GM18526 (cell line): ENCODE results near the gene HDGFL1.

Experiments used
- POLR2A ChIP-seq: IDR thresholded peaks from 3 replicates; pipeline ENCODE4 v1.6.1; 2011; ENCODE audit not compliant: insufficient read length; ENCODE audit errors: extremely low read depth

Gene HDGFL1

DNA sequence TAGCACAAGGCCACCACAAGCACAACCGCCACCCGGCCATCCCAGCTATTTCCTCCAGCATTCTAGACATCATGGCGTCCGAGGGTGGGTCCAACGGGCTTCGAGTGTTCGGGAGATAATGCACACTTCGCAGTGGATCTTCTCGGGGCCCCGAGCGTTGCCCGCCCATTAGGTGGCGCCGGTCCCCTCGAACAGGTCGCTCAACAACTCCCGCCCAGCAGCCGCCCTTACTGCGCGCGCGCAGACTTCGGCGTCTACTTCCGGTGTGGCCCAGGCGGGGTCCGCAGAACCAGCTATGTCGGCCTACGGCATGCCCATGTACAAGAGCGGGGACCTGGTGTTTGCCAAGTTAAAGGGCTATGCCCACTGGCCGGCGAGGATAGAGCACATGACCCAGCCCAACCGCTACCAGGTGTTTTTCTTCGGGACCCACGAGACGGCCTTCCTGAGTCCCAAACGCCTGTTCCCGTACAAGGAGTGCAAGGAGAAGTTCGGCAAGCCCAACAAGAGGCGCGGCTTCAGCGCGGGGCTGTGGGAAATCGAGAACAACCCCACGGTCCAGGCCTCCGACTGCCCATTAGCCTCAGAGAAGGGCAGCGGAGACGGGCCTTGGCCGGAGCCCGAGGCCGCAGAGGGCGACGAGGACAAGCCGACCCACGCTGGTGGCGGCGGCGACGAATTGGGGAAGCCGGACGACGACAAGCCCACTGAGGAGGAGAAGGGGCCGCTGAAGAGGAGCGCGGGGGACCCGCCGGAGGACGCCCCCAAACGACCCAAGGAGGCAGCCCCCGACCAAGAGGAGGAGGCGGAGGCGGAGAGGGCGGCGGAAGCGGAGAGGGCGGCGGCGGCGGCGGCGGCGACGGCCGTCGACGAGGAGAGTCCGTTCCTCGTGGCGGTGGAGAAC is at the start of gene HDGFL1:
TSS of gene HDGFL1 (plus strand) at position 286 of the 904 bp plus-strand sequence. CDS start at position 296, 10 bp downstream.
- no peak for TF ChIP-seq POLR2A

DNA sequence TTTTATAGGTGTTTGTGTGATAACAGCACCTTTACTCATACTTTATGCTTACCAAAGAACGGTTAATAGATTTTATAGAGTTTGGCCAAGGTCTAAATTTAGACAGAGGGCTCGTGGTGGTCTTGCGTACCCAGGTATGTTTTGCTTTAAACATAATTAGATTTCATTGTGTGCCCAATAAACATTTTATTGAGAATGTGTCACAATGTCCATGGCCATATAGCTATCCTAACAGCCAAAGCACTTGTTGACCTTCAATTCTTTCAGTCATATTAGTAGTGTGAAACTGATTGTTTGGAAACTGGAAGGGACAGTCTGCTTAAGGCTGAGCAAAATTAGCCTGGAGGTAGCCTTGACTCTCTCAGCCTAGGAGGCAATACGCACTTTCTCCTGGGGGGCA is 48.3 kb upstream of the HDGFL1 start:
- no peak for TF ChIP-seq POLR2A

DNA sequence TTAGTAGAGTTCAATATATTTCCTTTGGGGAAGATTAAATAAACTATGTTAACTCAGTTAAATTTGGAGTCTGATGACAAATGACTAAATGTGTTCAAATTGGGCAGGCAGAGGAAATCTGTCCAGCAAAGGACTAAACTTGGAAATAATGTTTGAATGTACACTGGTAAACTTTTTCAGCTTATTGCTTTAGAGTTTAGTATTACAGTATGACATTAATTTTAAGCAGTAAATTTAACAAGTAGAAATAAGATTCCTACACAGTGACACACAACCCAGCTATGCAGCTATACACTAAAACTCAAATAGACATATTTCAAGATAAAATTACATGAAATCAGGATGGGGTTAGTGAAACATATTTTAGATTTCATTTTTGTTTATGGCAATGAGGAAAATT is 42.6 kb upstream of the HDGFL1 start:
- no peak for TF ChIP-seq POLR2A

DNA sequence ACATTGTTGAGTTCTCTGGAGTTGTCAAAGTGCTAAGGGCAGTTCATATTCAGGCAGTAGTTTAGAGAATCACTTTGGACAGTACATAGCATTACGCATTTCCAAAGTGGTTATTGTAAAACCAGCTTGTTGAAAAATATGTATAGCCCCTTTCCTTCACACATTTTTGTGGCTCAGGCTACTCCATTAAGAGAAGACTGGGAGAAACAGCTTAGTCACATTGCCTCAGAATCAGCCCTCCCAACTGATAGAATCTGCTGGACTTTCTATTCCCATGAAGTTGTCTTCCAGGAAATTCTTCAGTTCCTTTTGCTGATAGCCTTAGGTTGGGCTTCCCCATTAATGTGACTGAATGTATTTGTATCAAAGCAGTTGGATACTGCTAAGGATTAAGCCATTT is 39.5 kb upstream of the HDGFL1 start:
- no peak for TF ChIP-seq POLR2A

DNA sequence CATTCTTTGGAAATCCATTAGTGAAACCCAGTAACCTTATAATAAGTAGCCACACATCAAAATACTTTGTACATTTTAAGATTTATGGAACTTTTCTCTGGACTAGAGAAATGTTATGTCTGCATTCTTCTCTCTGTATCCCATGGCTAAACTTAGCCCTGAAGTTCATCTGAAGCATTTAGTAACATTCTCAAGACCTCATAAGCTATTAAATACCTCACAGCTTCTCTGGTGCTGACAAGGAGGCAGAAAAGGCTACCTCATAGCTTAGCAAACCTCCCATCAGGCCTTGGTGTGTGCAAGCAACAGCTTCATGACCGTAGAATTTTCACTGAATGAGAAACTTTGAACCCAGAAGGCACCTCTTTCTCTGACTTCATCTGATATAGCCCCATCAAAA is 38.9 kb upstream of the HDGFL1 start:
- no peak for TF ChIP-seq POLR2A

DNA sequence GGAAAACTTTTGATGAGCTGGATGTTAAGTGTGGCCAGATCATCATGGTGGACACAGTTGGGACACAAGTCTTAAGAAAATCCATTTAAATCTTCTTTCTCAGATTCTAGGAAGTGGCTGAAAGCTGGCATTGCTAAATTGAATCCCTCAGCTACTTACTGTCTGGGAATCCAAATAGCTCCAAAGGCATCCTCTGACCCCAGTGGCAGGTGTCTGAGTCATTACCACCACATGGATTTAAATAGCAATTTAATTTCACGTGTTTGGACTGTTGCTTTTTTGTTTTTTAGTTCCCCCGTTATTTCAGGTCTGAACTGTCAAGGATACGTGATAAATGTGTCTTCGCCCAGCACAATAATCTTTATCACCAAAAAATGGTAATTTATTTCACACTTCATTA is 33.2 kb upstream of the HDGFL1 start:
- no peak for TF ChIP-seq POLR2A

DNA sequence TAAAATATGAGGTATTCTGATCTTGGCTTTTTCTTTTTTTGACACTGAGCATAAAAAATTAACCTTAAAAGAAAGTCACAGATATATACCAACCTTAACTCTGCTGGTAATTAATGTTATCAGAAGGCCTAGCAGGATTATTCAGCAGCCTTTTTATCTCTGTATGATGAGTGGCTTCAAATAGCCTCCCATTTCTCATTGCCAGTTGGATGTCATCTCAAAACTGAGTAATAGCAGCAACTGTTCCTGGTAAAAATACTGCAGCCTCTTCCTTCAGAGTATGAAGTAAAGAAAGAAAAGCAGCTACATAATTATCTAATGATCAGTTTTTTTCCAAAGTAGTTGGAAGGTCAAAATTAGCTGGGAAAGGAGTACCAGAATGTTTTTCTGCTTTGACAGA is 24.9 kb upstream of the HDGFL1 start:
- TF ChIP-seq POLR2A: no peak

DNA sequence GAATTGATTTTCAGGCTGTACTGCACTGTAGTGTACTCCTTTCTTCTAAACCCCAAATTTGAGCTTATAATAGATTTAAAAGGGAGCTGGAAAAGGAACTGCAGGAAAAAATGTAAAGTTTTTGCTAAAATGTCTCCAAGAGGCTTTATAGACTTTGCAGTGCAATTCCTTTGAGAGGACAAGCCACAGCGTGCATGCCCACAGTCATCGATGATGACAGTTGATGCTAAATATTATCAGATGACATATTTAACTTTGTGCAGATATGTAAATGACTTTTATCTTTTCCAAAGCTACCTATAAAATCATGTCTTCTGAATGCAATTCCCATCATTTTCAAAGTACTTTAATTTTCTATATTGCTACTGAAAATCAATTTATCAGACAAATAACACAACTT is 24.3 kb upstream of the HDGFL1 start:
- no peak for TF ChIP-seq POLR2A

DNA sequence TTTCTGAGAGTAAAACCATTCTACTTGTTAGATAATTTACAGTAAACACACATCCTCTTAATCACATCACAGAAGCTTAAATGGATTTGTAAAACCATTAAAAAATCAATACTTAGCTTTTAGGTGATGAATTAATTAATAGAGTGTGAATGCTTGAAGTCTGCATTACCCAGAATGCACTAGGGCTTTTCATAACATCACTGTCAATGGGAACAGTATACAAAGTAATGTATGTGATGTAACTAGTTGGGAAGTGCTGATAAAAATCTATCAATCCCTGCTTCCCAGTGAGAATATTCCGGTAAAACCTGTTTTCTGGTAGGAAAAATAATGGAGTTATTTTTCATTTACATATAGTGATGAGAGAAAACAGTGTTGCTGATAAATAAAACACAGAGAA is 23.1 kb upstream of the HDGFL1 start:
- TF ChIP-seq POLR2A: no peak

DNA sequence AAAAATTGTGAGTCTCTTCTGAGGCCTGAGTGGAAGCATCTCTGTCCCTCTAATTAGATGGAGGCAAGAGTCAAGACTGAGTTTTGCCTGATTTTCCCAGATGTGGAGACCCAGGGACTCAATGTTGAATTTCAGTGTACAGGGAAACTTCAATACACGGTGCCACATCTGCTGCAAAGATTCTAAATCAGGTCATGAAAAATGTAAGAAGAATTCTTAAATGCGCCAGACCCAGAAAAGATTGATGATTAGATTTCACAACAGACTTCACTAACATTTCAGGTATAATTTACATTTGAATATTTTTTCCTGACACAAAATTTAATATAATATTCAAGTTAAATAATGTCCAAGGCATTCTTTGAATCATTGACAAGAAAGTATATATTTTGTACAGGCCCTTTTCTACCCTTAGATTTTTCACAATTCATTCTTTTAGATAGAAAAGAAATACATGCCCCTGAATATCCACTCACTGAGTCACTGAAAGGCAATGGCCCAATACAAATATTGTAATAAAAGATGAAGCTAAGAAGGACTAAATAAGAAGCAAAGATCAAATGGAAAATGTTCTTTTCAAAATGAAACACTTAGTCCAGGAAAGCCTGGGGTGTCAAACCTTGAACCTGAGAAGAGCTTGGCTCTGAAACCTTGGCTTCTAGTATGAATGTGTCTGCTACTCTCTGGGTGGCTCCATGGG is 18.2 kb upstream of the HDGFL1 start:
- no peak for TF ChIP-seq POLR2A

DNA sequence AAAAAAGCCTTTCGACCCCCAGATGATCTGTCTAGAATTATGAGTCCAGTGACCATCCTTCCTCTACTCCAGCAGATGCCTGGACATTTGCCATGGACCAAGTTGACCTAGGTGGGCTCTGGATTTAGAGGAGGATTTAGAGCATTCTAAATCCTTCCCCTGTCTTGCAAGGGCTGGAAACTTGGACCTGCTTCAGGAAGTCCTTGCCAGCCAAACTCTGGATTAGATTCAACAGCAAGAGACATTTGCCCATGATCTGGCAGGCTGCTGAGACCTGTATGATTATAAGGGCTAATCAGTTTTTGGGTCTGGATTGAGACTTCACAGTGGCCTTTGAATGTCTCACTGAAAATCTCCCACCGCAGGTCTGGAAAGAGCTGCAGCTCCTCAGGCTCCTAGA is 13.1 kb upstream of the HDGFL1 start:
- TF ChIP-seq POLR2A: no peak

DNA sequence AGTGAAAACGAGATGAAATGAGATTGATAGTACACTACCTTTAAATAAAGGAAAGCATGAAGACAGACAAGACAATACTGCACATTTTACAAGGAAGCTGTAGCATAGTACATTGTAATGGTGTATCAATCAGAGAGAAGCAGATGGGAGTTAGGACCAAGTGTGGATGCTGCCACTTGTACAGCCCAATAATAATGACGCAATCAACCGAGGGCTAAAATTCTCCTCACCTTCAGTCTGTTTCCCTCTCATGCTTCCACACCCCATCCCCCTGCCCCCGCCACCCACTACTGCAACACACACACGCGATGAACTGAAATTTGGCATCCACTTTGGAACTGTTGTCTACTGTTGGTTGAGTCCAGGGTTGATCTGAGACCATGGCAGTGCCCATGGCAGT is 12.4 kb upstream of the HDGFL1 start:
- TF ChIP-seq POLR2A: no peak

DNA sequence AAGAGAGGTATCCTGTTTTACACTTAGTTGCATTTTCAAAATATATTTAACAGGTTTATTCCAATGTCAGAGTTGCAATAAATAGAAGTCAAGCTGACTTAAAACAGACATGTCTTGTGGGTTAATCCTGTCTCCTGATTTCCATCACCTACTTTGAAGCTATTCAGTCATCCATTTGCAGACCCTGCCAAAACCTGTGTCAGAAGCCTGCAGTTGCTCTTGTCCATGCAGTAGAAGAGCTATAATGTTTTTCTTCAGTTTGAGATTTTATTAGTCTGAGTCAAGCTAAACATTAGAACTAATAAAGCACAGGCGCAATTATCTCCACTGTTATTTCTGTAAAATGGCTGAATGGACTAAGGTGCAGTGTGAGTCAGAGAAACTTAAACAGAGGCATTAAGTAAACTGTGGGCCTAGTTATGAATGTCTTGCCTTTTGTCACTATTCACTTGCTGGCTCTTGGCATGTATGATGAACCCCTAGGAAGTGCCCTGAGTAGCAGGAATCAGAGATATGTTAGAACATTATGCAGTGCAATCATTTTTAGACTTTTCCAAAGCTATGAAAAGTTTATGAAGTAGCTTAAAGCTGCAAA is 11.0 kb upstream of the HDGFL1 start:
- no peak for TF ChIP-seq POLR2A

DNA sequence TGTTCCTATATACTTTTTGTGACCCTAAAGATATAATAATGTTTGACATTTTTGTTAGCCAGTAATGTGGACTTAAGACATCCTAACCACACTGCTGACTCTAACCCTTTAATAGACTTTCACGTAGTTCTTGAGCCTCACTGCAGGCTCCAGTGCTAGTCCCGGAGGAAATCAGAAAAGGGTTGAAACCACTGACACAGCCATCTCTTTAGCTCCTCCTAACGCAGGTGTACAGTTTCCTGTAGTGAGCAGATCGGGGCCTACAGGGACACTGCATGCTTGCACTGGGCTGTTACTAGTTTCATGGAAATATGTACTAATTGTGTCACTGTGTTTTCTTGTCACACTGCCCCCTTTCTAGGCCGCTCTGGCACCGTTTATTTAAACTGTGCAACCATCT is 512 bp upstream of the HDGFL1 start:
- no peak for TF ChIP-seq POLR2A

DNA sequence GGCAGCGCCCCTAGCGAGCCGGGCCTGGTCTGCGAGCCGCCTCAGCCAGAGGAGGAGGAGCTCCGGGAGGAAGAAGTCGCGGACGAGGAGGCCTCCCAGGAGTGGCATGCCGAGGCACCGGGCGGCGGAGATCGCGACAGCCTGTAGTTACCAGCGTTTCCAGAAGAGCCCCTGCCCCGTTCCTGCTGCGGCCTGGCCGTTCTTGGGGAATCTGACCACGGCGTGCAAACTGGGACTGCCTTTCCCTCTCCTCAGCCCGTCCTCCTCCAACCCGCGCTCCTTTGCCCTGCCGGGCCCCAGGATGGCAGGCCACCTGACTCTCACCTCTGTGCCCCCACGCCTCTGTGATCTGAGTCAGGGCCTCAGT is 802 bp downstream of the HDGFL1 start:
- TF ChIP-seq POLR2A: no peak

DNA sequence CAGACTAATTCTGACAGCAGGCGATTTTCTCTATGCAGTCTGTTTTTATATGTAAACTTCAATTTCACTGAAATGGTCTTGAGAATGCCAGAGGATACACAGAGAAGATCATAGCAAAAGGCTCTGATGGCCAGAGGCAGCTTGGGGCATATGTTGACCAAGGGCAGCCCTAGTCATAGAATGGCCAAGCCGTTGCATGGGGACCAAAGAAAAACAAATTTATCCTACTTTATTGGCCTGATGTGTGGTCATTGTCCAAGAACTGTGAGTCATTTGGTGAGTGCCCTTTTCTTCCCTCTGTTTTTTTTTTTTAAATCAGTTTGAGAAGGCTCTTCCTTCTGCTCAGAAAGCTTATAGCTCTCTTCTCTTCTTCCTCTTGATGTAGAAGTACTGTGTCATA is 5.8 kb downstream of the HDGFL1 start:
- no peak for TF ChIP-seq POLR2A

DNA sequence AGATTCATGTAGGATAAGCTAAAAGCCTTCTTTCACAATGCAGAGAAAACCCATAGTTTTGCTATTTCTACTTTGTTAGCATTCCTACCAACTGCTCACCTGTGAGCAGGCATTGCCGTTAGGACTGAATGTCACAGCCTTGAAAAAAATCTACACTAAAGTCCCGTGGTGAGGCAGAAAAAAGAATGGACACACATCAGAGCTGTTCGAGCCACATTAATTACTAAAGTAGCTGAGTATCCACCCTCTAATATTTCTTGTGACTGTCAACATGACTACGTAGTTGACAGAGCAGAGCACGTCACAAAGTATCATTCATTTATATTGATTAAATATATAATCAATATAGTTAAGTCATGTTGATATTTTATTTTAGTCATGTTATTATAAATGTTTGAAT is 10.1 kb downstream of the HDGFL1 start:
- no peak for TF ChIP-seq POLR2A

DNA sequence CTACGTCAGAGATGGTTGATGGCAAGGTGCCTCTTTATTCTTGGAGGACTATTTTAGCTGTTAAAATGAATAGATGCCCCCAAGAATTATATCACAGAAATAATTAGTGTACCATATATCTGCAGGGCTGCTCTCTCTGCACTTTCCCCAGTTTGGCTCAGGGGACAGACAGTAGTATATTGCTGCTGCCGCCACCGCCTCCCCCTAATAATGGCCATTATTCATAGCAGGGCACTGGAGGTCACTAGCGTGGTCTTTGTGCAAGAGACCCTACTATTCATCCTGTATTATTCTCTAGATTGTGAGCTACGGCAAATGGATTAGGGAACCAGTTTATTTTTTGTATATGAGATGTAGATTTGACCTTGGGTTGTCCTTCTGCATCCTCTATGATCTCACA is 11.0 kb downstream of the HDGFL1 start:
- no peak for TF ChIP-seq POLR2A
